ENCODE results near the gene NBEAL1.

Gene NBEAL1

DNA sequence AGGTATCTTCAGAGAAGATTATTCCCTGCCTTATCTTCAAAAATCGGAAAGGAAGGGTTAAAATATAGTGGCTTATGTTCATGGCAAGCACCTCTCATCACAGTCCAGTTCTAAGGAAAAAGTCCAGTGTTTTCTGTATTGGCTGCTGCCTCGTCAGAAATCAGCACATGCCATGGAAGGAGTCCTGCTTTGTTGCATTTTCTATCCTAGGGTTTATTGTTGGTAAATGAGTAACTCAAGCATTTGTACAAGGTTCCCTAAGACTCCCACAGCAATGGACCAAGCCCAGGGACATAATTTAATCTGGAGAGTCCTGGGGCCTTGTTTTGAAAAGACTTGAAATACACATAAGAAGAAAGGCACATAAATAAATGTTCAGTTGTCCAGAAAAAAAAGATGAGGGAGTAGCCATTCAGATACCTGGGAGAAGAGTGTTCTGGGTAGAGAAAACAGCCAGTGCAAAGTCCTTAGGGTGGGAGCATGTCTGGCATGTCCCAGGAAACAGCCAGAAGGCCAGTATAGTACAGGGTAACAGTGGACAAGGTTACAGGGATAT, 26.4 kb downstream of the NBEAL1 start:
- H3K27ac ChIP-seq: no peak overlapping the region
- TF ChIP-seq CTCF (conservative IDR thresholded peaks at IDR 0.05): no peak

GRCh38 chr2:203042178-203042577, 27.5 kb downstream of the NBEAL1 start:
- no peak overlapping the region for H3K27ac ChIP-seq
- TF ChIP-seq CTCF (conservative IDR thresholded peaks at IDR 0.05): no peak

GRCh38 chr2:203043226-203043625, 28.6 kb downstream of the NBEAL1 start:
- no peak for TF ChIP-seq CTCF (conservative IDR thresholded peaks at IDR 0.05)

DNA sequence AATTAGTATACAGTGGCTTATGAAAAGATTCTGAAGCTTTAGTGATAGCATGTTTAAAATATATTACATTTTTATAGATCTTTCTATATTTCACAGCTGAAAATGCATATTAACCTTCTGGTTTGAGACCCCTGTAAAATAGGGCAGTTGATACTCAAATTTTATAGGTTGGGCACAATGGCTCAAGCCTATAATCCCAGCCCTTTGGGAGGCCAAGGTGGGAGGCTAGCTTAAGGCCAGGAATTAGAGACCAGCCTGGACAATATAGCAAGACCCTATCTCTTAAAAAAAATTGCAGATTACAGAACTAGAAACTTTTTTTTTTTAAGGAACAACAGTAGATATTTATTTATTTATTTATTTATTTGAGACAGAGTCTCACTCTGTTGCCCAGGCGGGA, 31.2 kb downstream of the NBEAL1 start:
- no peak for TF ChIP-seq CTCF (conservative IDR thresholded peaks at IDR 0.05)
- no peak overlapping the region for H3K27ac ChIP-seq

More at GRCh38 chr2:203043226-203043625, 28.6 kb downstream of the NBEAL1 start:
- H3K27ac ChIP-seq: no peak overlapping the region

DNA sequence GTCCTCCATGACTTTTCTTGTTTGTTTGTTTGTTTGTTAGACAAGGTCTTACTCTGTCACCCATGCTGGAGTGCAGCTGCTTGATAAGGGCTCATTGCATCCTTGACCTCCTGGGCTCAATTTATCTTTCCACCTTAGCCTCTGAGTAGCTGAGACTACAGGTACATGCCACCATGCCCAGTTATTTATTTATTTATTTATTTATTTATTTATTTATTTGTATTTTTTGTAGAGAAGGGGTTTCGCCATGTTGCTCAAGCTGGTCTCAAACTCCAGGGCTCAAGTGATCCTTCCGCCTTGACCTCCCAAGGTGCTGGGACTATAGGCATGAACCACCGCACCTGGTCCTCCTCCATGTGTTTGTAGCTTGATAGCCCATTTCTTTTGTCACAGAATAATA, 37.9 kb downstream of the NBEAL1 start:
- no peak for TF ChIP-seq CTCF (conservative IDR thresholded peaks at IDR 0.05)

DNA sequence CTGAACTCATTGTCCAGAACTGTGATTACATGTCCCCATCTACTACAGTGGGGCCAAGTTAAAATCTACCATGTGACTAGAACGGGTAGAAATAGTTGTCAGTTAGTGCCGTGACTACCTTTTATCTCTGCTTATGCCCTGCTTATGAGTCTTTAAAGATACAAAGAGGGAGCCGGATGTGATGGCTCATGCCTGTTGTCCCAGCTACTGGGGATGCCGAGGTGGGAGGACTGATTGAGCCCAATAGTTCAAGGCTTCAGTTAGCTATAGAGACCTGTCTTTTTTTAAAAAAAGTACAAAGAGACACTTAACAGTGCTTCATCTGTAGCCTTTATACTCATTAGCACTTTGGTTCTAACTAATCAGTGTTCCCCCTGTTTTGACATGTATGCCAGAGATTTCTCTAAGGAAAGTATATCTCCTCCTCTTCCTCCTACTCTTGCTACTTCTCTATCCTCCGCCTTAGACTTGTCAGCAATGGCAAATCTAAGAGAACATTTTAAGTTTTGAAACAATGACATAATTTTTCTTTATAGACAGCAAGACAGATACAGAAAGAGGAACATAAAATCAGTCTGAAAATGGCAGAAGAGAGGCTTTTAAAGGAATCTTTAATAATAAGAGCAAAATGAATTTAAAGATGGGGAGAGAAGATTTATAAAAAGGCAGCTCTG, 45.0 kb downstream of the NBEAL1 start:
- H3K27ac ChIP-seq: no peak overlapping the region
- no peak for TF ChIP-seq CTCF (conservative IDR thresholded peaks at IDR 0.05)

More for the DNA sequence above, 37.9 kb downstream of the NBEAL1 start:
- no peak overlapping the region for H3K27ac ChIP-seq

DNA sequence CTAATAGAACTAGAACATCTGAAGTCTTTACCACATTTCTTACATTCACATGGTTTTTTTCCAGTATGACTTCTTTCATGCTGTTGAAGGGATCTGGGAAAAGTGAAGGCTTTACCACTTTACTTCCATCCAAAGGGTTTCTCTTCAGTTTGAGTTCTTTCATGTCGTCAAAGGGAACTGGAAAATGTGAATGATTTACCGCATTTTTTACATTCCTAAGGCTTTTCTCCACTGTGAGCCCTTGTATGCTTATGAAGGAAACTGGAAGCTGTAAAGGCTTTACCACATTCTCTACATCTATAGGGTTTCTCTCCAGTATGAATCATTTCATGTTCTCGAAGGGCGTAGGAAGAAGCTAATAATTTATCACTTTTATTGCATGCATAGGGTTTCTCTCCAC, 46.7 kb downstream of the NBEAL1 start:
- TF ChIP-seq CTCF (conservative IDR thresholded peaks at IDR 0.05): no peak
- no peak overlapping the region for H3K27ac ChIP-seq

Data from VCaP (cell line).